SW 1271 (cell line): ENCODE results near the gene ARHGAP1.
"Not testable (repeated sequence)": the region's sequence is repeated elsewhere in the genome, so short reads cannot be mapped to it uniquely, and the experiment has no call there.

Experiments
- DNase-seq, 2 experiments: peaks; one replicate each; lab custom pipeline; 2025; lab: John Stamatoyannopoulos, UW

Gene ARHGAP1

GRCh38 chr11:46673713-46674462 is 26.5 kb downstream of the ARHGAP1 start:
- DNase-seq = no peak

- DNase-seq = no peak
Observed at GRCh38 chr11:46672381-46672839, 28.0 kb downstream of the ARHGAP1 start.

GRCh38 chr11:46671958-46672315 is 28.5 kb downstream of the ARHGAP1 start:
- DNase-seq = no peak

- DNase-seq = not testable (repeated sequence)
Observed at GRCh38 chr11:46670521-46670920, 29.9 kb downstream of the ARHGAP1 start.

GRCh38 chr11:46669711-46670139 is 30.7 kb downstream of the ARHGAP1 start:
- no peak for DNase-seq

- no peak for DNase-seq
Observed at GRCh38 chr11:46668480-46669085, 31.8 kb downstream of the ARHGAP1 start.

- no peak for DNase-seq
Observed at GRCh38 chr11:46667043-46667481, 33.4 kb downstream of the ARHGAP1 start.

GRCh38 chr11:46666516-46666915 is 33.9 kb downstream of the ARHGAP1 start:
- DNase-seq = no peak

GRCh38 chr11:46665356-46665755 is 35.1 kb downstream of the ARHGAP1 start:
- no peak for DNase-seq

GRCh38 chr11:46664612-46665011 is 35.8 kb downstream of the ARHGAP1 start:
- DNase-seq = no peak

GRCh38 chr11:46663277-46663940 is 37.0 kb downstream of the ARHGAP1 start:
- DNase-seq = no peak

GRCh38 chr11:46662366-46662765 is 38.1 kb downstream of the ARHGAP1 start:
- DNase-seq = no peak

GRCh38 chr11:46661836-46662235 is 38.6 kb downstream of the ARHGAP1 start:
- DNase-seq = no peak

- no peak for DNase-seq
Observed at GRCh38 chr11:46659908-46660307, 40.5 kb downstream of the ARHGAP1 start.

GRCh38 chr11:46658259-46658658 is 42.2 kb downstream of the ARHGAP1 start:
- no peak for DNase-seq

GRCh38 chr11:46657186-46657585 is 43.2 kb downstream of the ARHGAP1 start:
- no peak for DNase-seq

GRCh38 chr11:46655631-46656030 is 44.8 kb downstream of the ARHGAP1 start:
- DNase-seq = no peak

GRCh38 chr11:46649180-46649738 is 51.2 kb downstream of the ARHGAP1 start:
- peak; percentile 43 to 66 for DNase-seq

GRCh38 chr11:46643986-46644385 is 56.4 kb downstream of the ARHGAP1 start:
- no peak for DNase-seq

GRCh38 chr11:46643531-46643930 is 56.9 kb downstream of the ARHGAP1 start:
- DNase-seq = no peak

- DNase-seq = no peak
Observed at GRCh38 chr11:46642627-46643335, 57.6 kb downstream of the ARHGAP1 start.

- no peak for DNase-seq
Observed at GRCh38 chr11:46641639-46642038, 58.8 kb downstream of the ARHGAP1 start.
